Stimulated activated CD4-positive, alpha-beta T cell treated with anti-CD3 and anti-CD28 coated beads, TNF-alpha, amount 100 ng/mL, for 48 hours (primary cell): Measurements from ENCODE around the gene SOX18.

Source experiments
- DNase-seq, 3 donors: peaks; one replicate each; pipeline ENCODE4 v3.0.0-alpha.2; 2020; ENCODE audit warnings: low read depth in 3 of 3

SOX18 gene

GRCh38 chr20:64080813-64081623 lies 31.6 kb upstream of the SOX18 start:
- no peak for DNase-seq

- no peak for DNase-seq
Measured at GRCh38 chr20:64080013-64080812, 30.8 kb upstream of the SOX18 start, which contains the start of gene OPRL1. OPRL1 (plus strand) TSS chr20:64080082; CDS start chr20:64092721, 12,639 bp downstream.

- DNase-seq = no peak
Measured at GRCh38 chr20:64079273-64080012, 30.0 kb upstream of the SOX18 start, which contains the start of gene RGS19. RGS19 (minus strand) TSS chr20:64079518; CDS start chr20:64076886, 2,632 bp downstream.

DNA sequence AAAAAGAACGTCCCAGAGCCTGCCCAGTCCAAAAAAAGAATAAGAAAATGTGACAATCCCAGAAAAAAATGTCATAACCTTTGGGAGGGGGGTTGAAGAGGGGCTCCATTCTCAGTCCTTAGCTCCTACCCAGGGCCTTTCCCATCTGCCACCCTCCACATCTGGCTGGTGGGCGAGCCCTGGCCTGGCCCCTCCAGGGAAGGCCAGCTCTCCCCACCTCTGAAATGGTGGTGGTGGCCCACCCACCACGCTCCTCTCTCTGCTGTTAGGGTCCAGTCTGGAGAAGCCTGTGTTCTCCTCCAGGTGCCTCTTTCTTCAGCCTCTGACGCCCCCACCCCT lies 29.5 kb upstream of the SOX18 start:
- no peak for DNase-seq

DNA sequence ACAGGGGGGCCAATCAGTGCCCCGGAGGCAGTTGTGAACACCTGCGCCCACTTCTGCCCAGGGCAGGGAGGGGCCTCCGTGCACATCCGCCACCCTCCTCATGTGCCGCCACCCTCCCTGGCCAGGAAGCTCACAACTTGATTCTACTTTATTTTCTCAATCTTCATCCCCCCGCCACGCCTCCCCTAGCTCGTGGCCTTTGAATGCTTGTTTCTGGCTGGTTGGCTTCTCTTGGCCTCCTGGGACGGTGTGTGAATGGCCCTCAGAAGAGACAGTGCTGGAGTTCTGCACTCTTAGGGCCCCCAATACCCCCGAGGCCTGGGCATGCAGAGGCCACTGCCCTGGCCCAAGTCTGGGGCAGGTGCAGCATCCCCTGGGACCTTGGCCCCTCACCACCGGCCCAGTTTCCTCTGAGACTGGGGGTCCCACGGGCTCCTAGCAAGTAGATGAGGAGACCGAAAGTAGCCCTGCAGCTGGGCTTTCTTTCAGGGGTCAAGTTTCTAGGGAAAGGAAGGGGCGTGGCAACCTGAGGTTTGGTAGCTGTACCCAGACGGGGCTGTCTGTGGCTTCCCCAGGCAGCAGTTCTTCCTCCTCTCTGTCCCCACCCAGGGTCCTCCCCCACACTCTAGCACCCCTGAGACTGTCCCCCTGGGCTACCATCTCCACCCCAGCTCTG lies 28.6 kb upstream of the SOX18 start:
- DNase-seq = no peak

DNA sequence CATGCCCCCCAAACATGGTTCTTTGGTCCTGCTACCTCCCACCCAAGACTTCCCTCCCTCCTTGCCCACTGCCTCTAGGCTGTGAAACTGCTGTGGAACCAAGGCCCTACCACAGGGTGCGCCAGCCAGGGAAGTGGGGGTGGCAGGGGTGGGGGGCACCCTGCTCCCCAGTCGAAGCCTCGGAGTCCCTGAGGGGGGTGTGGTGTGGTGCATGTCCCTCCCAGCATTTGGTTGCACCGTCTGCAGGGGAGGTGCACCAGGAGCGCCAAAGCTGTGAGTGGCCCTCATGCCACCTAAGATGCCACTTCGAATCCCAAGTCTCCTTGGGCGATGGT lies 28.1 kb upstream of the SOX18 start:
- no peak for DNase-seq

GRCh38 chr20:64077094-64077493 lies 27.7 kb upstream of the SOX18 start:
- no peak for DNase-seq

DNA sequence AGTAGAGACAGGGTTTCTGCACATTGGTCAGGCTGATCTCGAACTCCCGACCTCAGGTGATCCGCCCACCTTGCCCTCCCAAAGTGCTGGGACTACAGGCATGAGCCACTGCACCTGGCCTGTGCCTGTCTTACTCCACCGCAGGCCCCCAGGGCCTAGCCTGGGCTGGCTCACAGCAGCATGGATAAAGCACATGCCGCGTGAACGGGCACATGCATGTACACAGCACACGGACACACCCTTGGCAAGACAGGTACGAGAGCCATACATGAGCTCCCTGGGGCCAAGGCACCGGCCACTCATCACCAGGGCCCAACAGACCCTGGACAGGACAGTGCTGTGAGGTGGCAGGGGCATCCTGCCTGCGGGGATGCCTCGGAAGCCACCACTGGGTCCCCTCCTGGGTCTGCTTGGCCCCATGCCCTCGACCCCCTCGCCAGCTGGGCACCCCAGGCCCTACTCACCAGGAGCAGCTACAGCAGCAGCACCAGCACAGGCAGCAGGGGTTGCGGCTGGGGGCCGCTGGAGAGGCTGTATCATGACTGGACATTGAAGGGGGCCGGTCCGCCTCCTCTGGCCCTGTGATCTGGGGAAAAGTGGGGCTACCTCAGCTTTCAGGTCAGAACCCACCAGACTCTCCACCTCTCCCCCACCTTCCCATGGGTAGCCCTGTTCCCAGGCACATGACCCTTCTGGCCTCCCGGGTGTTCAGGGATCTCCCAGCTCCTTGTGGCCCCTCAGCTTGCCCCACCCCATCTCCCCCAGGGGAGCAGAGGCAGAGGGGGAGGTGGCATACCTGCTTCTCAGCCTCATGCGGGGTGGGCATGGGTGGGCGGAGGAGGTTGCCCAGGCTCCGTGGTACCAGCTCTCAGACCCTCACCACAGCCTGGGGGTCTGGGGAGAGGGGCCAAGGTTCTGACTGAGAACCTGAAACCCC lies 26.9 kb upstream of the SOX18 start:
- no peak for DNase-seq

GRCh38 chr20:64075556-64075955 lies 26.1 kb upstream of the SOX18 start:
- DNase-seq = no peak

- DNase-seq = no peak
Measured at GRCh38 chr20:64074963-64075362, 25.5 kb upstream of the SOX18 start.

- no peak for DNase-seq
Measured at GRCh38 chr20:64074184-64074789, 24.8 kb upstream of the SOX18 start.

DNA sequence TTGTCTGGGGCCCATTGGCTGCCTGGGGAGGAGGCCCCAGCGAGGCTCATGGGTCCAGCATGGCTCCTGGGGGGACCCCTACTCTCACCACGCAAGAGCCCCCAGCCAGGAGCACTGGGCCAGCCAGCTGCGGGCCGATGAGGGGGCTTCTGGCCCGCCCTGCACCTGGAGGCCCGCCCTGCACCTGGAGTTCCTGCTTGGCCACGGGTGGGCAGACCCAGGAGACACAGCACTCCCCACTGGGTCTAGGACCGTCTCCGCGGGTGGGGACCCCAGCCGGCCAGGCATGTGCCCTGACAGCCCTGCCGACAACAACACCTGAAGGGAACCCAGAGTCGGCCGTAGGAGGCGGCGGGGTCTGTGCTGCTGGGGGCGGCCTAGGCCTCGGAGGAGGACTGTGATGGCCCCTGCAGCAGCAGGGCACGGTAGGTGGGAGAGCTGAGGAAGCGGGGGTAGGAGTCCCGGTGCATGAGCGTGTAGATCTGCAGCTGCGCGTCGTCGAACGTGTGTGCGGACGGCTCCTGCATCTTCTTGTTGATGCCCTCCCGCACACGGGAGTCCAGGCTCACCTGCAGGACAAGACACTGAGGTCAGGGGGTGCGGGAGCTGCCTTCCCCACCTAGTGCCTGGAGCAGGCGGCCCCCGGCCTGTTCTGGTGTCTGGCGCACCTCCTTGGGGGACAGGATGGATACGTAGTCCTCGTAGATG lies 24.2 kb upstream of the SOX18 start:
- DNase-seq = no peak

- no peak for DNase-seq
Measured at GRCh38 chr20:64072498-64073063, 23.1 kb upstream of the SOX18 start.

- DNase-seq = no peak
Measured at GRCh38 chr20:64071341-64072332, 22.2 kb upstream of the SOX18 start.

DNA sequence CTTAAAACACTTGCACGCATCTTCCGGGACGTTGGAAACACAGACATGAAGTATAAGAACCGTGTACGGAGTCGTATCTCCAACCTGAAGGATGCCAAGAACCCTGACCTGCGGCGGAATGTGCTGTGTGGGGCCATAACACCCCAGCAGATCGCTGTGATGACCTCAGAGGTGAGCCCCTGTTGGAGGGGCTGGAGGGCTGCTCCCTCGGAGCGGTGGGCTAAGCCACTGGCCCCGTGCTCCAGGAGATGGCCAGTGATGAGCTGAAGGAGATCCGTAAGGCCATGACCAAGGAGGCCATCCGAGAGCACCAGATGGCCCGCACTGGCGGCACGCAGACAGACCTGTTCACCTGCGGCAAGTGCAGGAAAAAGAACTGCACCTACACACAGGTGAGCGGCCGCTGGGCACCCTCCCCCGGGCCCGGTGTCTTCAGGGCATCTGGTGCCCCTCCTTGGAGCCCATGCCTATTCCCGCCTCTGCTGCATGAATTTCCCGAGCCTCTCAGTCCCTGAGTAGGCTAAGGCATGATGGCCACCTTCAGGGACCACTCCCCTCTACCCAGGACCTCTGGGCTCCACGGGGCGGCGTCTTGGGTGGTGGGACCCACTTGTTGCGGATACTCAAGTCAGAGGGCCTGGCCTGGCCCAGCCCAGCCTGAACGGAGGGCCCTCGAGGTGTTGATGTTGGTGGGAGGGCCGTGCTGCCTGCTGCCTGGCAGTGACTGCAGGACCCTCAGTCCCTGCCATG lies 21.0 kb upstream of the SOX18 start:
- no peak for DNase-seq

- no peak for DNase-seq
Measured at GRCh38 chr20:64069614-64070243, 20.3 kb upstream of the SOX18 start.

DNA sequence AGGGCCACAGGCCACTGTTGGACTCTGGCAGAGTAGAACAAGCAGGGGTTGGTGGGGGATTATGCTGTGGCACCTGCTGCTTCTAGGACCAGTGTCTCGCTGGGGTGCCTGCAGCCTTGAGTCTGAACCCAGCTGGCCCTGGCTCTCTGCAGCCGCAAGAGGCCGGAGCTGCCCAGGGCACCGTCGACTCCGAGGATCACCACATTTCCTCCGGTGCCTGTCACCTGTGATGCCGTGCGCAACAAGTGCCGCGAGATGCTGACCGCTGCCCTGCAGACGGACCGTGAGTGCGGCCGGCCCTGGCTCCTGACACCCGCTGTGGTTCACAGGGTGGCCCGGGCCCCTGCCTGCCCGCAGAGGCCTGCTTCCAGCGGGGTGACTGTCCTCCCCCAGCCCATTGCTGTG lies 19.8 kb upstream of the SOX18 start:
- DNase-seq = no peak
